ENCODE data around the gene KIF6.

KIF6 gene

GRCh38 chr6:39634646-39635341 is 90.4 kb downstream of the KIF6 start:
- H3K27me3 Mint-ChIP-seq = peaks cover 32% of the 10 kb centered on the region
- H3K36me3 Mint-ChIP-seq (ENCODE audit: insufficient read depth) = no peaks in the 10 kb centered on the region
- H3K27ac Mint-ChIP-seq (ENCODE audit: low read depth) = no peak overlapping the region
- ATAC-seq (replicated peaks; ENCODE audit: extremely low read depth, poor library complexity, severe bottlenecking) = no peak
- DNase-seq (ENCODE audit: low spot score in 2 of 2) = no peak
- no peak overlapping the region for H3K4me3 Mint-ChIP-seq
- H3K9me3 Mint-ChIP-seq = no peaks in the 10 kb centered on the region
- no peaks in the 10 kb centered on the region for H3K4me1 Mint-ChIP-seq

GRCh38 chr6:39625209-39625608 is 100.0 kb downstream of the KIF6 start:
- peaks cover 29% of the 10 kb centered on the region for H3K27me3 Mint-ChIP-seq
- H3K4me1 Mint-ChIP-seq = no peaks in the 10 kb centered on the region
- ATAC-seq (replicated peaks; ENCODE audit: extremely low read depth, poor library complexity, severe bottlenecking) (no peak), DNase-seq (ENCODE audit: low spot score in 2 of 2) (no peak)
- H3K36me3 Mint-ChIP-seq (ENCODE audit: insufficient read depth) = no peaks in the 10 kb centered on the region
- no peak overlapping the region for H3K4me3 Mint-ChIP-seq
- no peak overlapping the region for H3K27ac Mint-ChIP-seq (ENCODE audit: low read depth)
- no peaks in the 10 kb centered on the region for H3K9me3 Mint-ChIP-seq

- no peak for ATAC-seq (replicated peaks; ENCODE audit: extremely low read depth, poor library complexity, severe bottlenecking)
- Mint-ChIP-seq H3K4me3 (no peak overlapping the region), H3K27ac (ENCODE audit: low read depth) (no peak overlapping the region), H3K4me1 (no peaks in the 10 kb centered on the region), H3K36me3 (ENCODE audit: insufficient read depth) (no peaks in the 10 kb centered on the region), H3K9me3 (no peaks in the 10 kb centered on the region), H3K27me3 (peaks cover 22% of the 10 kb centered on the region)
- no peak for DNase-seq (ENCODE audit: low spot score in 2 of 2)
These were observed 101.5 kb downstream of the KIF6 start for GRCh38 chr6:39623750-39624149.

- Mint-ChIP-seq H3K9me3 (no peaks in the 10 kb centered on the region), H3K36me3 (ENCODE audit: insufficient read depth) (no peaks in the 10 kb centered on the region), H3K4me3 (no peak overlapping the region), H3K27me3 (no peaks in the 10 kb centered on the region), H3K27ac (ENCODE audit: low read depth) (no peak overlapping the region), H3K4me1 (no peaks in the 10 kb centered on the region)
- no peak for DNase-seq (ENCODE audit: low spot score in 2 of 2)
- ATAC-seq (replicated peaks; ENCODE audit: extremely low read depth, poor library complexity, severe bottlenecking) = no peak
These were observed 107.7 kb downstream of the KIF6 start for GRCh38 chr6:39617520-39617919.

- Mint-ChIP-seq H3K36me3 (ENCODE audit: insufficient read depth) (no peaks in the 10 kb centered on the region), H3K4me3 (no peak overlapping the region), H3K9me3 (no peaks in the 10 kb centered on the region), H3K27me3 (no peaks in the 10 kb centered on the region), H3K27ac (ENCODE audit: low read depth) (no peak overlapping the region), H3K4me1 (no peaks in the 10 kb centered on the region)
- no peak for DNase-seq (ENCODE audit: low spot score in 2 of 2)
- ATAC-seq (replicated peaks; ENCODE audit: extremely low read depth, poor library complexity, severe bottlenecking) = no peak
These were observed 108.2 kb downstream of the KIF6 start for GRCh38 chr6:39617026-39617425.

- ATAC-seq (replicated peaks; ENCODE audit: extremely low read depth, poor library complexity, severe bottlenecking) (no peak), DNase-seq (ENCODE audit: low spot score in 2 of 2) (no peak)
- Mint-ChIP-seq H3K27me3 (no peaks in the 10 kb centered on the region), H3K36me3 (ENCODE audit: insufficient read depth) (no peaks in the 10 kb centered on the region), H3K4me1 (no peaks in the 10 kb centered on the region), H3K9me3 (no peaks in the 10 kb centered on the region), H3K4me3 (no peak overlapping the region), H3K27ac (ENCODE audit: low read depth) (no peak overlapping the region)
These were observed 109.6 kb downstream of the KIF6 start for GRCh38 chr6:39615622-39616021.

- no peak for DNase-seq (ENCODE audit: low spot score in 2 of 2)
- Mint-ChIP-seq H3K27me3 (no peaks in the 10 kb centered on the region), H3K36me3 (ENCODE audit: insufficient read depth) (no peaks in the 10 kb centered on the region), H3K4me3 (no peak overlapping the region), H3K4me1 (no peaks in the 10 kb centered on the region), H3K27ac (ENCODE audit: low read depth) (no peak overlapping the region), H3K9me3 (no peaks in the 10 kb centered on the region)
- no peak for ATAC-seq (replicated peaks; ENCODE audit: extremely low read depth, poor library complexity, severe bottlenecking)
These were observed 110.7 kb downstream of the KIF6 start for GRCh38 chr6:39614393-39614950.

GRCh38 chr6:39610221-39610620 is 115.0 kb downstream of the KIF6 start:
- no peak for DNase-seq (ENCODE audit: low spot score in 2 of 2)

GRCh38 chr6:39608652-39609345 is 116.4 kb downstream of the KIF6 start:
- H3K4me3 Mint-ChIP-seq = no peak overlapping the region
- H3K27me3 Mint-ChIP-seq = peaks cover 26% of the 10 kb centered on the region
- H3K36me3 Mint-ChIP-seq (ENCODE audit: insufficient read depth) = no peaks in the 10 kb centered on the region
- H3K4me1 Mint-ChIP-seq = no peaks in the 10 kb centered on the region
- ATAC-seq (replicated peaks; ENCODE audit: extremely low read depth, poor library complexity, severe bottlenecking) = no peak
- no peaks in the 10 kb centered on the region for H3K9me3 Mint-ChIP-seq
- H3K27ac Mint-ChIP-seq (ENCODE audit: low read depth) = no peak overlapping the region
- no peak for DNase-seq (ENCODE audit: low spot score in 2 of 2)

More at GRCh38 chr6:39610221-39610620, 115.0 kb downstream of the KIF6 start:
- Mint-ChIP-seq H3K4me1 (no peaks in the 10 kb centered on the region), H3K4me3 (no peak overlapping the region), H3K27ac (ENCODE audit: low read depth) (no peak overlapping the region), H3K36me3 (ENCODE audit: insufficient read depth) (no peaks in the 10 kb centered on the region), H3K9me3 (no peaks in the 10 kb centered on the region), H3K27me3 (peaks cover 26% of the 10 kb centered on the region)
- ATAC-seq (replicated peaks; ENCODE audit: extremely low read depth, poor library complexity, severe bottlenecking) = no peak

GRCh38 chr6:39602601-39603519 is 122.3 kb downstream of the KIF6 start:
- Mint-ChIP-seq H3K27ac (ENCODE audit: low read depth) (no peak overlapping the region), H3K9me3 (no peaks in the 10 kb centered on the region), H3K4me1 (no peaks in the 10 kb centered on the region), H3K4me3 (no peak overlapping the region), H3K36me3 (ENCODE audit: insufficient read depth) (no peaks in the 10 kb centered on the region), H3K27me3 (peaks cover 34% of the 10 kb centered on the region)
- DNase-seq (ENCODE audit: low spot score in 2 of 2) (no peak), ATAC-seq (replicated peaks; ENCODE audit: extremely low read depth, poor library complexity, severe bottlenecking) (no peak)

- Mint-ChIP-seq H3K27ac (ENCODE audit: low read depth) (no peak overlapping the region), H3K27me3 (peaks cover 34% of the 10 kb centered on the region), H3K4me1 (no peaks in the 10 kb centered on the region), H3K4me3 (no peak overlapping the region), H3K9me3 (no peaks in the 10 kb centered on the region), H3K36me3 (ENCODE audit: insufficient read depth) (no peaks in the 10 kb centered on the region)
- ATAC-seq (replicated peaks; ENCODE audit: extremely low read depth, poor library complexity, severe bottlenecking) (no peak), DNase-seq (ENCODE audit: low spot score in 2 of 2) (no peak)
These were observed 125.2 kb downstream of the KIF6 start for GRCh38 chr6:39599973-39600372.

- Mint-ChIP-seq H3K27ac (ENCODE audit: low read depth) (no peak overlapping the region), H3K4me3 (no peak overlapping the region), H3K27me3 (peaks cover 37% of the 10 kb centered on the region), H3K9me3 (no peaks in the 10 kb centered on the region), H3K36me3 (ENCODE audit: insufficient read depth) (no peaks in the 10 kb centered on the region), H3K4me1 (no peaks in the 10 kb centered on the region)
- DNase-seq (ENCODE audit: low spot score in 2 of 2) (no peak), ATAC-seq (replicated peaks; ENCODE audit: extremely low read depth, poor library complexity, severe bottlenecking) (no peak)
These were observed 125.9 kb downstream of the KIF6 start for GRCh38 chr6:39599341-39599740.
